ENCODE data around the gene LLGL2.

The LLGL2 gene

DNA sequence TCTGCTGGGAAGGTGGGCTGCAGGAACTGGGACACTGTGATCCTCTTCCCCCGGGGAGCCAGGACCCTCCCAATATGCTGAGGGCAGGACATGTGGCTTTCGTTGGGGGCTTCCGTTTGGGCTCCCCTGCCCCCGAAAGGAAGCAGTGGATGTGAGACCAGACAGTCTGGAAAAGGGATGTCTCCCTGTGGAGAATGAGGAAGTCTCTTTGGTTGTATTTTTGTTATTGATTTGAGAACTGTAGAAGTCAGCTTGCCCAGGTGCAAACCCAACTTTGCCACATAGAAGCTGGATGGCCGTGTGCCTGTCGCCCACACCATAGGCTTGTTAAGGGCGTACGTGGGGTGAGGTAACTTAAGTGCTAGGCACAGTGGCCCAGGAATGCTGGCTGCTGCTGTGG lies 18.8 kb downstream of the LLGL2 start:
- Histone ChIP-seq H3K9ac (ENCODE audit: low read depth, low read length) (no peak overlapping the region), H3K9me3 (ENCODE audit: control insufficient read depth, insufficient read depth, low read length) (no peaks in the 10 kb centered on the region), H3K4me3 (ENCODE audit: low read depth, low read length) (no peak overlapping the region), H3K27ac (ENCODE audit: low read depth, low read length) (no peak overlapping the region), H3K4me1 (ENCODE audit: control insufficient read depth, insufficient read depth, low read length) (peaks cover 5% of the 10 kb centered on the region; the same call in 1 of the 2 replicates), H3K27me3 (ENCODE audit: control insufficient read depth, insufficient read depth, low read length) (no peaks in the 10 kb centered on the region), H3K36me3 (ENCODE audit: control insufficient read depth, insufficient read depth, low read length) (no peaks in the 10 kb centered on the region; the same call in 1 of the 2 replicates)

DNA sequence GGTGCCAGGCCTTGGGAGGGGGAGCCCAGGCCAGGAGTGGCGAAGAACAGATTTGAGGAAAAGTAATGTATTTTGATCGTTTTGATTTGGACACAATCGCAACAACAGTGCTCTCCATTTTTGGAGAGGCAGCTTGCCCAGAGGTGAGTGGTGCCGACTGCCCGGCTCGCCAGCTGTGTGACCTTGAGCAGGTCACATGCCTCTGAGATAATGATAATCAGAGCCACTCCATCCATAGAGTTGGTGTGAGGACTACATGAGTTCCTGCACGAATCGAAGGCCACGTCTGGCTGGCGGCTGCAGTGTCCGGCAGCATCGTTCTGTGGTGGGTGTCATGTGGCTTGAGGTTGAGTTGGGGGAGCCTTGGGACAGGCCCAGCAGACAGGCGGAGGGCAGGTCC lies 20.7 kb downstream of the LLGL2 start:
- Histone ChIP-seq H3K4me1 (ENCODE audit: control insufficient read depth, insufficient read depth, low read length) (peaks cover 13% of the 10 kb centered on the region; the same call in 1 of the 2 replicates), H3K36me3 (ENCODE audit: control insufficient read depth, insufficient read depth, low read length) (no peaks in the 10 kb centered on the region; the same call in 1 of the 2 replicates), H3K4me3 (ENCODE audit: low read depth, low read length) (no peak overlapping the region), H3K27me3 (ENCODE audit: control insufficient read depth, insufficient read depth, low read length) (no peaks in the 10 kb centered on the region), H3K9me3 (ENCODE audit: control insufficient read depth, insufficient read depth, low read length) (no peaks in the 10 kb centered on the region), H3K27ac (ENCODE audit: low read depth, low read length) (no peak overlapping the region), H3K9ac (ENCODE audit: low read depth, low read length) (no peak overlapping the region)

DNA sequence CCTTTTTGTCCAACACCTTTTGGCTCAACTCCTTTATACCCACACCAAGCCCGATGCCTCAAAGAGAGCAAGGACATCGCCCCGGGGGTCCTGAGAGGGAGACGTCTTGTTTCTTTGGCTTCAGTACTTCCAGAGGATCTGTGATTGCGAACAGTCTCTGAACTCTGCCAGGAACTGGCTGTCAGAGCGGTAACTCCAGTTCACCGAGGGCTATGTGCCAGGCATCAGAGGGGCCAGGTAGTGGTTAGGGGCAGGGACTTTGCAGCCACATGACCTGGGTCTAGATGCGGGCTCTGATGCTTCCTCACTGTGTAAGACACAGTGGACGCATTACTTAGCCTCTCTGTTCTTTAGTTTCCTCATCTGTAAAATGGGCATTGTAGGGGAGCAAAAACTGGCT lies 21.6 kb downstream of the LLGL2 start:
- Histone ChIP-seq H3K36me3 (ENCODE audit: control insufficient read depth, insufficient read depth, low read length) (no peaks in the 10 kb centered on the region; the same call in 1 of the 2 replicates), H3K4me1 (ENCODE audit: control insufficient read depth, insufficient read depth, low read length) (peaks cover 16% of the 10 kb centered on the region; the same call in 1 of the 2 replicates), H3K27me3 (ENCODE audit: control insufficient read depth, insufficient read depth, low read length) (no peaks in the 10 kb centered on the region), H3K9me3 (ENCODE audit: control insufficient read depth, insufficient read depth, low read length) (no peaks in the 10 kb centered on the region), H3K9ac (ENCODE audit: low read depth, low read length) (no peak overlapping the region), H3K27ac (ENCODE audit: low read depth, low read length) (no peak overlapping the region), H3K4me3 (ENCODE audit: low read depth, low read length) (no peak overlapping the region)

DNA sequence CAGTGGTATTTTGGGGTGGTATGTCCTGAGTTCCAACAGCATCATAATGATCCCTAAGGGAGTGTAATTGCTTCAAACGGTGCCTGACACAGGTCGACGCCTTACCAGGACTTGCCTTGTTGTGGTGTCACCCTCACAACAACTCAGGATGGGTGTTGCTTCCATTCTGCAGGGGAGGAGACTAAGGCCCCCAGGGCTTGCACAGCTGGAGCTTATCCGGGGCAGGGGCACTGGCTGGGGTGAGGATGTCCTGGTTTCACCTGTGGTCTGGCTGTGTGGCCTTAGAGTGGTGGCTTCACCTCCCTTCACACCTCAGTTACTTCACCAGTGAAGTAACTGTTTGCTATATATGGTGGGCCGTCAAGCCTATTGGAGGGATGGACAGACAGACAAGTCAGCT lies 23.3 kb downstream of the LLGL2 start:
- no peak overlapping the region for H3K9ac ChIP-seq (ENCODE audit: low read depth, low read length)
- peak overlapping the region; percentile 29 for H3K27ac ChIP-seq (ENCODE audit: low read depth, low read length)
- H3K4me3 ChIP-seq (ENCODE audit: low read depth, low read length): no peak overlapping the region
- H3K4me1 ChIP-seq (ENCODE audit: control insufficient read depth, insufficient read depth, low read length): peaks cover 23% of the 10 kb centered on the region; the same call in 1 of the 2 replicates
- H3K27me3 ChIP-seq (ENCODE audit: control insufficient read depth, insufficient read depth, low read length): no peaks in the 10 kb centered on the region
- no peaks in the 10 kb centered on the region for H3K9me3 ChIP-seq (ENCODE audit: control insufficient read depth, insufficient read depth, low read length)
- H3K36me3 ChIP-seq (ENCODE audit: control insufficient read depth, insufficient read depth, low read length): no peaks in the 10 kb centered on the region; the same call in 1 of the 2 replicates

DNA sequence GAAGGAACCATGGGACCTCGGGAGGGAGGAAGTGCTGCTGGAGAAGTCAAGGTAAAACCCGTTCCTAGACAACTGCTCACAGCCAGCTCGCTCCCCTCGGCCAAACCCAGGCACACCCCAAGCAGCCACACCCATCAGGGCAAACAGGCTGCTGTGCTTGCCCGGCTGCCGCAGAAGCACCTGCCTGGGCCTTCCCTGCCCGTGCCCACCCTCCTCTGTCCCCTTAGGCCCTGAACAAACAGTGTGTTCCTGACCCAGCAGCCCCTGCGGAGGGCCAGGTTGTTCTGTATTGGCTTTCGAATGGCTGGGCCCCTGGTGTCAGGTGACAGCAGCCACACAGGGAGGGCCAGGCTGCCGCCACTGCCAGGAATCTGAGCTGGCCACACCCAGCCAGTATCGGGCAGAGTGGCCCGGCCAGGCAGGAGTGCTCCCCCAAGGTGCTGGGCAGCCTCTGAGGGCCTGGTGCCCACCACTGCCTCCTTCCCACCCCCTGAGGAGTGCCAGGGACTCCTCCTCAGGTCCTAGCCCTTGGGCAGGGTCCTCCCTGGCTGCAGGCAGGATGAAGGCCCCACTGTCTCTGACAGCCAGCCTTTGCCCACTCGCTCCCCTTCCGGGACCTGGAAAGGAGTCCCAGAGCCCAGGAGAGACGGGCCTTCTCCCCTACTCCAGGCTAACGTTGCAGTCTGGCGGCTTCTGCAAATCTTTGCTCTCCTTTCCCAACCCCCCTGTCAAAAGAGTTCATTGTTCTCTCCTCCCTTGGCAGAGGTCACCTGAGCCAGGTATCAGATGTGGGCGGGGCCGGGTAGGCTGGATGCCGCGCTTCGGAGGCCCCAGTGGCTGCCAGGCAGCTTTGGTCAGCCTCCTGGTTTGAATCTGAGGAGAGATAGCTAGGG lies 24.0 kb downstream of the LLGL2 start:
- Histone ChIP-seq H3K36me3 (ENCODE audit: control insufficient read depth, insufficient read depth, low read length) (no peaks in the 10 kb centered on the region; the same call in 1 of the 2 replicates), H3K4me3 (ENCODE audit: low read depth, low read length) (peak overlapping the region; percentile 53), H3K4me1 (ENCODE audit: control insufficient read depth, insufficient read depth, low read length) (peaks cover 23% of the 10 kb centered on the region; the same call in 1 of the 2 replicates), H3K27ac (ENCODE audit: low read depth, low read length) (peak overlapping the region; percentile 75), H3K27me3 (ENCODE audit: control insufficient read depth, insufficient read depth, low read length) (no peaks in the 10 kb centered on the region), H3K9ac (ENCODE audit: low read depth, low read length) (no peak overlapping the region), H3K9me3 (ENCODE audit: control insufficient read depth, insufficient read depth, low read length) (no peaks in the 10 kb centered on the region)

DNA sequence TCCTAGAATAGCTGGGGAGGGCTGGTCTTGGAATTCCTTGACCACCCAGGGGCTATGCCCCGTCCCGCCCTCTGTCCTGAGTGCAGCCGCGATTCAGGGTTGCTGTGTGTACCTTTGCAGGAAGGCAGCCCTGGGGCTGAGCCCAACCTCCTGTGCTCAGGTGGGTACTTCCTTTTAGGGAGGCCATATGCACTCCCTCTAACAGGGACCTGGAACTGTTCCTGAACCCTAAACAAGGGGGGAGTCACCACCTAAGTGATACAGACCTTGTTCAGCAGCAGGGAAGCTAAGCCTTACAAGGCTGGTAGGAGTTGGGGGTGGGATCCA lies 24.6 kb downstream of the LLGL2 start:
- H3K27ac ChIP-seq (ENCODE audit: low read depth, low read length): peak overlapping the region; percentile 75

DNA sequence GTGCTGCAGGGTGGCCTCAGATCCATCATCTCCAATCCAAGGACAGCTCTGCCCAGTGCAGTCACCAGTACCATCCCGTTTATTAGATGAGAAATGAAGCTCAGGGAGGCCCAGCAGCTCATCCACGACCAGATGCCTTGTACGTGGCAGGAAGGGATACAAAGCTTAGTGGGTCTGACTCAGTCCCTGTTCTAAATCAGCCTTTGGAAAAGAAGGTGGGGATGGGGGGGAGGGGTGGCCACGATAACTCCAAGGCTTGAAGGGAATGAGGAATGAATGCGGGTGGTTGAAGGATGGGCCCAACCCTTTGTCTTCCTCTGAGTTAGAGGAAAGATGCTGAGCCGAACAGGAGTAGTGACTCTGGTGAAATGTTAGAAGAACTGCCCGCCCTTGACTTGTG lies 25.8 kb downstream of the LLGL2 start:
- Histone ChIP-seq H3K36me3 (ENCODE audit: control insufficient read depth, insufficient read depth, low read length) (no peaks in the 10 kb centered on the region), H3K4me3 (ENCODE audit: low read depth, low read length) (no peak overlapping the region), H3K9ac (ENCODE audit: low read depth, low read length) (no peak overlapping the region), H3K27me3 (ENCODE audit: control insufficient read depth, insufficient read depth, low read length) (no peaks in the 10 kb centered on the region), H3K27ac (ENCODE audit: low read depth, low read length) (no peak overlapping the region), H3K9me3 (ENCODE audit: control insufficient read depth, insufficient read depth, low read length) (no peaks in the 10 kb centered on the region), H3K4me1 (ENCODE audit: control insufficient read depth, insufficient read depth, low read length) (peaks cover 23% of the 10 kb centered on the region; the same call in 1 of the 2 replicates)

More for the DNA sequence above, 24.6 kb downstream of the LLGL2 start:
- Histone ChIP-seq H3K9ac (ENCODE audit: low read depth, low read length) (no peak overlapping the region), H3K27me3 (ENCODE audit: control insufficient read depth, insufficient read depth, low read length) (no peaks in the 10 kb centered on the region), H3K36me3 (ENCODE audit: control insufficient read depth, insufficient read depth, low read length) (no peaks in the 10 kb centered on the region; the same call in 1 of the 2 replicates), H3K4me1 (ENCODE audit: control insufficient read depth, insufficient read depth, low read length) (peaks cover 23% of the 10 kb centered on the region; the same call in 1 of the 2 replicates), H3K4me3 (ENCODE audit: low read depth, low read length) (peak overlapping the region; percentile 53; the same call in 1 of the 2 replicates), H3K9me3 (ENCODE audit: control insufficient read depth, insufficient read depth, low read length) (no peaks in the 10 kb centered on the region)

GRCh38 chr17:75552425-75553294 lies 27.2 kb downstream of the LLGL2 start:
- Histone ChIP-seq H3K27me3 (ENCODE audit: control insufficient read depth, insufficient read depth, low read length) (no peaks in the 10 kb centered on the region), H3K4me3 (ENCODE audit: low read depth, low read length) (no peak overlapping the region), H3K9me3 (ENCODE audit: control insufficient read depth, insufficient read depth, low read length) (no peaks in the 10 kb centered on the region), H3K27ac (ENCODE audit: low read depth, low read length) (peak overlapping the region; percentile 70), H3K4me1 (ENCODE audit: control insufficient read depth, insufficient read depth, low read length) (peaks cover 23% of the 10 kb centered on the region; the same call in 1 of the 2 replicates), H3K36me3 (ENCODE audit: control insufficient read depth, insufficient read depth, low read length) (no peaks in the 10 kb centered on the region), H3K9ac (ENCODE audit: low read depth, low read length) (no peak overlapping the region; the same call in 1 of the 2 replicates)

GRCh38 chr17:75553295-75554110 lies 28.0 kb downstream of the LLGL2 start:
- H3K9ac ChIP-seq (ENCODE audit: low read depth, low read length): no peak overlapping the region
- H3K27ac ChIP-seq (ENCODE audit: low read depth, low read length): peak overlapping the region; percentile 70
- no peaks in the 10 kb centered on the region for H3K9me3 ChIP-seq (ENCODE audit: control insufficient read depth, insufficient read depth, low read length)
- no peaks in the 10 kb centered on the region for H3K36me3 ChIP-seq (ENCODE audit: control insufficient read depth, insufficient read depth, low read length)
- no peaks in the 10 kb centered on the region for H3K27me3 ChIP-seq (ENCODE audit: control insufficient read depth, insufficient read depth, low read length)
- H3K4me1 ChIP-seq (ENCODE audit: control insufficient read depth, insufficient read depth, low read length): peaks cover 23% of the 10 kb centered on the region; the same call in 1 of the 2 replicates
- H3K4me3 ChIP-seq (ENCODE audit: low read depth, low read length): no peak overlapping the region

- H3K27ac ChIP-seq (ENCODE audit: low read depth, low read length): no peak overlapping the region
- H3K36me3 ChIP-seq (ENCODE audit: control insufficient read depth, insufficient read depth, low read length): no peaks in the 10 kb centered on the region
- no peaks in the 10 kb centered on the region for H3K27me3 ChIP-seq (ENCODE audit: control insufficient read depth, insufficient read depth, low read length)
- no peaks in the 10 kb centered on the region for H3K9me3 ChIP-seq (ENCODE audit: control insufficient read depth, insufficient read depth, low read length)
- H3K9ac ChIP-seq (ENCODE audit: low read depth, low read length): no peak overlapping the region
- H3K4me3 ChIP-seq (ENCODE audit: low read depth, low read length): no peak overlapping the region
- H3K4me1 ChIP-seq (ENCODE audit: control insufficient read depth, insufficient read depth, low read length): peaks cover 14% of the 10 kb centered on the region; the same call in 1 of the 2 replicates
These were observed 30.2 kb downstream of the LLGL2 start for GRCh38 chr17:75555679-75556153.

Measured in HUES48 (cell line).